HepG2 (cell line): ENCODE data around the gene AOX1. TPM values are rescaled to one million over a fixed set of nuclear protein-coding genes. Genes with fewer than 3 reads are reported as not detected.

Source experiments
- BCLAF1 ChIP-seq: fragments of 450-650 bp; IDR thresholded peaks from 2 replicates; pipeline ENCODE4 v1.6.1; 2017; ENCODE audit warnings: mild to moderate bottlenecking
- HMGXB4 ChIP-seq, 2 experiments: sonication (generic) in 1 of 2; formaldehyde crosslinking in 1 of 2; IDR thresholded peaks; 2 replicates each; pipeline versions ENCODE4 v1.4.0 to v1.6.1; 2018 to 2020; ENCODE audit warnings: missing genetic modification reagents in 2 of 2, borderline replicate concordance in 1 of 2, low read depth in 1 of 2, mild to moderate bottlenecking in 1 of 2, missing biosample characterization in 1 of 2
- HNRNPL ChIP-seq: fragments of 200-400 bp; formaldehyde crosslinking; IDR thresholded peaks from 2 replicates; pipeline ENCODE4 v1.6.1; 2017; ENCODE audit warnings: mild to moderate bottlenecking, low read depth, low read length
- MEIS1 ChIP-seq: sonication (generic); formaldehyde crosslinking; IDR thresholded peaks from 2 replicates; pipeline ENCODE4 v1.9.0; 2021; ENCODE audit warnings: mild to moderate bottlenecking, missing genetic modification reagents, moderate library complexity, borderline replicate concordance
- NFE2L2 ChIP-seq: fragments of 150-350 bp; IDR thresholded peaks from 2 replicates; pipeline ENCODE4 v1.6.1; 2014; ENCODE audit warnings: low read length
- NFYC ChIP-seq: IDR thresholded peaks from 2 replicates; pipeline ENCODE4 v1.6.1; 2016; ENCODE audit warnings: missing genetic modification reagents, missing compliant biosample characterization
- RFXAP ChIP-seq: sonication (generic); formaldehyde crosslinking; IDR thresholded peaks from 2 replicates; pipeline ENCODE4 v1.4.0; 2020; ENCODE audit warnings: missing genetic modification reagents, borderline replicate concordance
- ZKSCAN5 ChIP-seq: sonication (generic); formaldehyde crosslinking; IDR thresholded peaks from 2 replicates; pipeline ENCODE4 v1.5.1; 2020; ENCODE audit warnings: mild to moderate bottlenecking, missing genetic modification reagents
- ZMAT5 ChIP-seq: sonication (generic); formaldehyde crosslinking; IDR thresholded peaks from 2 replicates; pipeline ENCODE4 v1.5.0; 2020; ENCODE audit warnings: mild to moderate bottlenecking, low read depth, missing genetic modification reagents, borderline replicate concordance
- ZNF142 ChIP-seq: sonication (generic); formaldehyde crosslinking; IDR thresholded peaks from 2 replicates; pipeline ENCODE4 v1.4.0; 2020; ENCODE audit warnings: missing genetic modification reagents
- ZNF18 ChIP-seq: sonication (generic); formaldehyde crosslinking; IDR thresholded peaks from 2 replicates; pipeline ENCODE4 v1.8.0; 2022; ENCODE audit warnings: mild to moderate bottlenecking, missing genetic modification reagents; ENCODE audit not compliant: insufficient replicate concordance
- ZNF572 ChIP-seq: sonication (generic); formaldehyde crosslinking; IDR thresholded peaks from 2 replicates; pipeline ENCODE4 v1.5.1; 2020; ENCODE audit warnings: mild to moderate bottlenecking, missing genetic modification reagents
- ZNF720 ChIP-seq: sonication (generic); formaldehyde crosslinking; IDR thresholded peaks from 2 replicates; pipeline ENCODE4 v1.4.0; 2020; ENCODE audit warnings: missing genetic modification reagents
- ZNF749 ChIP-seq: sonication (generic); formaldehyde crosslinking; IDR thresholded peaks from 2 replicates; pipeline ENCODE4 v1.8.0; 2022; ENCODE audit warnings: mild to moderate bottlenecking, missing genetic modification reagents, moderate library complexity, borderline replicate concordance
- ZNF878 ChIP-seq: sonication (generic); formaldehyde crosslinking; IDR thresholded peaks from 2 replicates; pipeline ENCODE4 v1.8.1; 2023; ENCODE audit warnings: mild to moderate bottlenecking, missing genetic modification reagents, moderate library complexity
- ZZZ3 ChIP-seq: sonication (generic); formaldehyde crosslinking; IDR thresholded peaks from 2 replicates; pipeline ENCODE4 v1.4.0; 2020; ENCODE audit warnings: missing genetic modification reagents, mild to moderate bottlenecking, borderline replicate concordance
- polyA plus RNA-seq, 8 experiments: library from polyadenylated mRNA; depleted of rRNA in 3 of 8; stranded (reverse) in 7 of 8; unstranded in 1 of 8; fragments of >200 nt; fragmentation: Illumina TruSeq in 4 of 8; extraction: Trizol in 4 of 8; gene quantifications; 2 replicates each; pipeline versions ENCODE4 v1.2.1 to v1.2.3, GENCODE V29; 2011 to 2016; ENCODE audit warnings: low read depth in 4 of 8, missing spikeins in 1 of 8, mixed read lengths in 1 of 8; ENCODE audit not compliant: insufficient read depth in 1 of 8
- total RNA-seq, 5 experiments: library from RNA; depleted of rRNA; stranded (reverse); fragments of >200 nt; fragmentation: Illumina TruSeq; extraction: Trizol; gene quantifications; 2 replicates each; pipeline ENCODE4 v1.2.3, GENCODE V29; 2016; ENCODE audit warnings: low read depth in 1 of 5

Gene AOX1
- total and polyA plus RNA-seq, 2 of the 13 experiments (the other 11 are each of a cell fraction or from before 2014, with no cell fraction given) = 9.2 to 18.0 TPM

GRCh38 chr2:200702646-200703118 is 116.9 kb downstream of the AOX1 start (continued):
- no peak for TF ChIP-seq ZNF18 (CRISPR knock-in tag)
- TF ChIP-seq MEIS1 (CRISPR knock-in tag) = peak; percentile 45; the same call in 1 of the 2 replicates
- no peak for TF ChIP-seq ZZZ3 (CRISPR knock-in tag)
- no peak for TF ChIP-seq ZNF572 (CRISPR knock-in tag)
- TF ChIP-seq HNRNPL = no peak
- TF ChIP-seq ZNF720 = no peak
- 0 out of 2 replicates have a peak, but pooled peaks have one; percentile 30 for TF ChIP-seq ZNF878
- no peak for TF ChIP-seq ZNF142
- TF ChIP-seq BCLAF1 = no peak
- TF ChIP-seq ZNF749 = no peak
- no peak for TF ChIP-seq RFXAP (CRISPR knock-in tag)
- TF ChIP-seq HMGXB4 (CRISPR knock-in tag; IDR thresholded peaks at IDR 0.05; ENCODE audit: borderline replicate concordance in 1 of 2, low read depth in 1 of 2) = peak in 1 of 2 experiments; percentile 21; a peak in 1 of 4 replicates
- no peak for TF ChIP-seq NFYC (CRISPR knock-in tag)
- TF ChIP-seq ZMAT5 (CRISPR knock-in tag) = no peak
- no peak for TF ChIP-seq ZKSCAN5 (CRISPR knock-in tag)
- TF ChIP-seq NFE2L2 = no peak
